Mesenteric fat pad (tissue), 1 donor: Measurements from ENCODE around the gene CDKAL1. TPM values are rescaled to one million over a fixed set of nuclear protein-coding genes. Genes with fewer than 3 reads are reported as not detected.

ENCODE experiments used
- DNase-seq: peaks from one replicate; pipeline ENCODE4 v3.0.0-alpha.2; 2020; ENCODE audit warnings: low spot score
- total RNA-seq: library from RNA; stranded (reverse); fragmentation: NEBNext Ultra II Directional; extraction: Animal tissue kit (Norgen Biotek cat#: 25700); gene quantifications from one replicate; pipeline ENCODE4 v1.2.1, GENCODE V29; 2021
- donor health status: DM: yes; HTN: yes; CAD: no.

CDKAL1 gene
- total RNA-seq, 1 donor from 2014 or later, result 13.2 TPM

DNA sequence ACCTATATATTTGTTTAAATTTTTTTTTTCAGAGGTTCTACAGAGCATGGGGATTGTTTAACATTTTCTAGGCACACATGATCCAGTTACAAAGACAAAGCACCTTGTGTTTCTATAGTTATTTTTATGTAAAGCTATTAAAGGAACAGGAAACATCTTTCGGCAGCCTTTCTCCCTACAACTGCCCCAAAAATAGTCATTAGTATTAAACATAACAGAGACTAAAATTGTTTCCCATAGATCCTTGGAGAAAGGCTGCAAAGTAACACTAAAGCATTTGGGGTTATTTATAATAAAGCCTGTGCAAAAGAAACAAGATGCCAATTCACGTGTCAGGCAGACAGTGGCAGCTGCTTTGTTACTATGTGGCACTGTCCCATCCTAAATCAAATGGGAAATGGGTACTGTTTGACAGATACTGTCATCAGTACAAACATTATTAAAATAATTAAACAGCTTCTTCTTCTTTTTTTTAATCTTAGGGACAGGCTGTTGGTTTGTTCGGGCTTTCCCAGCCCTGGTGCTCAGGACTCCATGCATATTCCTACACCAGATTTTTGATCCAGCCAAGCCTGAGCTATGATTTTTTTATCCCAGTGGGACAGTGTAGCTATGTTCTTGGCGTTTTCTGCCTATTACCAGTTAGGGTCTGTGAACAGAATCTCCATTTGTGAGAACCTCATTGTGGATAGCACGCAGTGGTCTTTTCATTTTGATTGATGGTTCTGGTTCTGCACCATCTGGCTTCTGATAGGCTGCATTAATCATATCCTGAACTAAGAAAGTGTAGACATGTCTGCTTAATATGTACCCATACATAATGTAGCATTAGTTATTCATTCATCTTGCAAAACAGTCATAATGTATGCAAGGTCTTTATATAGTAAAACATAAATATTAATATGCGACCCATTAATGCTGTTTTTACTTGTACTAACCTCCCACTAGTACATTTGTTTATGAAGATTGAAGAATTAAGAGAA, 598.9 kb downstream of the CDKAL1 start:
- no peak for DNase-seq

DNA sequence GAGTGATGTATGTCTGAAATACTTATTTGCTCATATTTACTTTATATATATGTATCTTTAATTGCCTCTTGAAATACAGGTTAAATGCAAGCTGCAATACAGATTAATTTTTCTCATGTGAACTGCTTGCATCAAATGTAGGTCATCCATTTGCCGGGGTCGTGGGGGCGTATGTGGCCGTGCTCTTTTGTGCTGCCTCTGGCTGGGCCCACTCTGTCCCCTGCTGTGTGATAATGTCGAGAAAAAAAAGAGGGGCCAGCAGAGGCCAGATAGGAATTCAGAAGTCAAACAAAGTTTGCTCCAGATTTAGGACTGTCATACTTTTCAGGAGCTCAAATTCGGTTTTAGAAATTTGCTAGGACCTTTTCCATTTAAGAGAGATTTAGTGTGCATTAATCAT, 599.6 kb downstream of the CDKAL1 start:
- DNase-seq, result no peak

DNA sequence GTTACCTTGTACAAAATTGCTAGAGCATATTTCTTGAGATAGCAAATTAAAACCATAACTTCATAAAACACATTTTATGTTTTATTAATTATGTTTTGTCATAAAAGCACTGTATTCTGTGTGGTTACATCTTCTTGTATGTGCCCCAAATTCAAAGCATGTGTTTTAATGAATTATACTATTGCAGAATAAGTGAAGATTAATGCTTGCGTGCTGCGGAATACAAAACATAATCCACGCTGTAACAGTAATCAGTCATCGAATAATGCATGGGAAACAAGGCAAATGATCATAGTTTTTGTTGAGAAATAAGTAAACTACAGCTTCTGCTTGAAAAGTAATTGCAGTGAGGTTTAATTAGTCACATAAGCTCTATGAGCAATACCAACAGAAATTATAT, 600.1 kb downstream of the CDKAL1 start:
- DNase-seq, result no peak

DNA sequence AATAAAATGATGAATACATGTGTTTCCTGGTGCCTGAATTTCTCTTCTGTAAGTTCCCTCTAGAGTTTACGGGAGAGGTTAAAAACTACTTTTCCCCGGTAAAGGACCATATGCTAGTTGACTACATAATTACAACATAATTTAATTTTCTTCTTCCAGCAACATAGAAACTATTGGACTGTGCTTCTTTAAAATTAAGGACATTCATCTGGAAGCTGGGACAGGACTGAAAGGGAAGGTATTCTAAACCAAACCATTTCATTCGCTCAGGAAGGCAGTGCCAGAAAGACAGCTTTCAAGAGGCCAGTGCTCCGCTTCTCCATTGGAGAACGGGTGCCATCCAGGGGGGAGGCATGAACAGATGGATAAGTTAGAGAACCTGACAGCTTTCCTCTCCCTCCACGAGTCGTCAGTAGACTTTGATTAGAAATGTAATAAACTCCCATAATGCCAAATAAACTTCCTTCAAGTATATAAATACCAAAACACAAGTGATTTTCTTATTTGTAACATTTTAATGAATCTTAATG, 601.3 kb downstream of the CDKAL1 start:
- no peak for DNase-seq

DNA sequence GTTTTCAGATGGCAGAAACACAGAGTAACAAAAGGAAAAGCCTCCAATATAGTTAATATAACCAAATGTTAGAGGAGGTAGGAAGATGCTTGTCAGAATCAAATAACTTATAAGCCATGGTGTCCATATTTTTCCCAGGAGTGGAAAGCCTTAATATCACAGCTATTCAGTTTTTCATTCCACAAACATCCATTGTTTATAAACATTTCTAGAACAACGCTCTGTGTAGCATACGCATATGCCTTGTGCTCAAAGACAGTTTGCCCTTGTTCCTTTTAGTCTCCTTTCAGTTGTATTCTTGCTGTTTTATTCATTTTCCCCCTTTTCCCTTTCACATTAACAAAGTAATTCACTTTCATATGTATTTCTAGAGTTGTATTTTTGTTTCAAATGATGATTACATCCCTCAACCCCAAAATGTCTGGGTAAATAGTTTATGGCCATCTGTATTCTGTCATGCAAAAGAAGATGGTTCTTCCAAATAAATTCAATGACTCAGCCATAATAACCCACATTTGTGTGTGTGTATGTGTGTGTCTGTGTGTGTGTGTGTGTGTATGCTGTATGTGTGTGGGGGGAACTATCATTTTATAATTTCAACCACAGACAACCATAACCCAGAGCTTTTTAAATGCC, 603.6 kb downstream of the CDKAL1 start:
- DNase-seq, result no peak

DNA sequence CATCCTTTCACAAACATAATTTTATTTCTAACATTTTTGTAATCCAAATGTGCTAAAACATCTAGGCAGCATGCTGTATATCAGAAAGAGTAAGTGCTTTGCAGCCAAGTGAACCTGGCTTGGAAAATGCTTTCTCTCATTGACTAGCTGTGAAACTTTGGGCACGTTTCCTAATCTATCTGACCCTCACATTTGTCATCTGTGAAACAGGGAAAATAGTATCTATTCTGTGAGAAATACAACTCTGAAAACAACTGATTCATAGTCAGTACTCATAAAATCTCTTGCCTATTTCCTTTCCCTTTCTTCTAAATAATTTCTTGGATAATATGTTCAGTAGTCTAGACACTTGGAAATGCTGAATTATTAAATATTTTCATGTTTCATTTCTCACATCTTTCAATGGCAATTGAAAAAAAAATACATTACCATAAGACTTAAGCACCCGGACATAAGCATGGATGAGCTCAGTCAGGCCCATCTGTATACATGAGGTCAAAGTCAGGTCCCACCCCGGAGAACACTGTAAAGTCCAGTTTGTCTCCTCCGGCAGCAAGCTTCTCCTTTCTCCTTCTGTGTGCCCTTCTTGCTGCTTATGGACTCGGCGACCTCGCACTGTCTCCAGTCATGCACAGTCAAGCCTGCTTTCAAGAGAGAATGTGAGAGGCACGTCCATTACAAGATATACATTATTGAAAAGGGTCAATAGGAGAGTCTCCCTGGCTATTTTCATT, 604.2 kb downstream of the CDKAL1 start:
- DNase-seq, result no peak

DNA sequence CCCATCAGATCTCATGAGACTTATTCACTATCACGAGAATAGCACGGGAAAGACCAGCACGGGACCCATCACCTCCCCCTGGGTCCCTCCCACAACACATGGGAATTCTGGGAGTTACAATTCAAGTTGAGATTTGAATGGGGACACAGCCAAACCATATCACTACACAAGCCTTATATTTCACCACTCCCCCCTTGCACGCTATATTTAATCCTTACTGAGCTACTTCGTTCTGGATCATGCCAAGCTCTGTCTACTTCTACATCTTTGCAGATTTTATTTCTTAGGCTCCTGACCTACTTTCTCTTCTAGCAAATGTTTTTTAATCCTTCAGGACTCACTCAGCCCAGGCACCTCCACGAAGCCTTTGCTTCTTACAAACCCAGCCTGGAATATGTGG, 606.7 kb downstream of the CDKAL1 start:
- DNase-seq, result no peak

DNA sequence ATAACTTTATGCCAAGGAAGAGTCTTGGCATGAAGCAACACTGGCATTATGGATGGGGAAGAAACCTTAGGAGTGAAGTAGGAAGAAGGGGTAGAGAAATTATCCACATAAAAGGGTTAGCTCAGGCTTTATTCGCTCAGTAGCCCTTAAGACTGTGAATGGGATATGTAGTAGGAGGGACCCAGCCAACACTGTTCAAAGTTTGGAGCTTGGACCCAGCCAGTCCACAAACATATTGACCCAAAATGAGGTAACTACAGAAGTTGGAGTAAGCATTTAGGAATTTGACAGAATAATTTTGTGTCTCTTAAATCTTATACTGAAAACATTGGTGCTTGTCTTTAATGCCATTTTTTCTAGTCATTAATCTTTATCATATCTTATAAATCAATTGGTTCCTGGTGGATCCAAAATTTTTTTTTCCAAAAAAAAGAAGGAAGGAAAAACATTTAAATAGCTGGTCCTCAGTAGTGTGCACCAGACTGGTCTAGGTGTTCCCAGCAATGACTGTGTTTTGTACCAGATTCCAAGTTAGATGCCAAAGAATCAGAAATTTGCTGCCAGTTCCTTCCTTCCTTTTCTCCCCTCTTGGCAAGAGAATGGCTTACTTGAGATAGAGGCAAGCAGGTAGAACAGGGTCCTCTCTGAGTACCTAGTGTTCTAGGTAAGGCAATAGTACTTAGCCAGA, 607.5 kb downstream of the CDKAL1 start:
- DNase-seq, result no peak

DNA sequence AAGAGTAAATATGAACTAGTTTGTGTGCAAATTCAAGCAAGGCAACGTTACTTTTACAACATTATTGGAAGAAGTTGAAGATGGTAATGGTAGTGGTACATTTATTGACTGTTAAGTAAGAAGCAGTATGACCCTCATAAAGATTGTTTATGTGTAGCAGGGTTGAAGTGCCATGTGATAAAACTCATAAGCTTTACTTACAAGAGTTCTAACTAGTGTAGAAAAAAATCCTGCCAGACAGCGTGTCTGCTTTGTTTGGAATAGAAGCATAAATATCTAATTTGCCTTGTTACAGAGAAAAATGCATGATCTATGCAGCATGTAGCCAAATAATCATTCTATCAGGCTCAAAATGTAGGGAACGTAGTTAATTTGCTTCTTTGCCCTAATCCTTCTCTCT, 608.5 kb downstream of the CDKAL1 start:
- DNase-seq, result no peak

DNA sequence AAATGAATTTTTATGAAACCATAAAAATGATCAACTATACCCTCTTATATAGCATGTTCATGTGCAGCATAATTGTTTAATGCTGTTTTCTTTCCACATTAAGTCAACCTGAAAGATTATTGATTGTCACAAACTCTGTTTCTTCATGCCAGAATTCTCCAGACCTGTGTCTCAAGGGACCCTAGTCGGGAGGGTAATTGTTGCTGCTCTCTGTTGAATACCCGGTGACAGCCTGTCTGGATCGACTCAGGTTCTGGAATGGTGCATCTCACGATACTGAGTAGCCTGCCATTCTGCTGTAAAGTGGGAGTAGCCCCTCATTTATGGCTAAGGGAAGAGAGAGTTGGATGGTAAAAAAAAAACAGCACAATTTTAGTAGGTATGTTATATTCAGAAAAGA, 609.4 kb downstream of the CDKAL1 start:
- no peak for DNase-seq

DNA sequence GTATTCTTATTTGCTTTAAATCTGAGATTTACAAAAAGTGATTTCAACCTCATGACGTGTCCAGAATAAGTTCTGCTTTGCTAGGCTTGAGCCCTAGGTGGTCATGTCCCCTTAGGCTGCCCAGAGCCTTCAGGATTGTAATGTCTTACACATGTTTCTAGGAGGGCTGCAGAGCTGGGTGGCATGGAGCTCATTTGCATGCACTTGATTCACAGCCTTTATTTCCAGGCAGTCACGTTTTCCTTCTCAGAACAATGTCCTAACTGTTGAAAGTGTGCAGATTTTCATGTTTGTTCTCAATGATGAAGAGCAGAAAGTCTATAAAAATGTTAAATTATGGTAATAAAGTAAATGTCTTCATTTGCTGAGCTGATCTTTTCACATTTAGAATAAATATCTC, 610.7 kb downstream of the CDKAL1 start:
- DNase-seq, result no peak

DNA sequence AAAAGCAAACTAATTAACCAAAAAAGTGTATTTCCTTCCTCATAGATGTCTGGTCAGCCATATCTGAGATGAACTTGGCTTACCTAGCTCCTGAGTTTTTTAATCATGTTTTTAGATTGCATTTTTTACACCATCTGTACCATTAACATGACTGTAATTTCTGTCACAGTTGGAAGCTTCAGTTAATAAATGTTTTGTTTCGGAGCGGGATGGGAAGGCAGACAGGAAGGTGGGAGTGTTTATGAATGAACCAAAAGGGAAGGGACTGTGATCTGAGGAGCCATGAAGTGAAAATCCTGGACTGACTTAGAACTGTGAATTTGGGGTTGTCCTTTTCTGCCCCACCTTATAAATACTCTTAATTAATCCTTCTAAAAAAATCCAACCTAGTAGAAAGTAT, 613.7 kb downstream of the CDKAL1 start:
- no peak for DNase-seq

DNA sequence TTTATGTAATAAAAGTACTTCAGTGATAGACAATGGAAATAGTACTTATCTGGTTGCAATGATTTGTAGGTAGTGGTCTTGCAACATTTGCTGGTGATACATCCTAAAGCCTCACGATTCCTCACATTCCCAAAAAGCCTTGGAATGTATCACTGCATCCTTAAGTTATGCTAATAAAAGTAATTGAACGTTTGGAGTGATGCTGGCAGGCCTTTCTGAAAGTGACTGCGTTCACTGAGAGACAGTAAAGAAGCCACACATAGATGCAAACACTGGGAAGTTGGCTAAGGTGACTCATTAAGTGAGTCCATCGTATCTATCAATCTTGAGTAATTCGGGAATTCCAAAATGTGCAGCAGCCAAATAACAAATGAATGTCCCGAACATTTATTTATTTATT, 615.2 kb downstream of the CDKAL1 start:
- no peak for DNase-seq

DNA sequence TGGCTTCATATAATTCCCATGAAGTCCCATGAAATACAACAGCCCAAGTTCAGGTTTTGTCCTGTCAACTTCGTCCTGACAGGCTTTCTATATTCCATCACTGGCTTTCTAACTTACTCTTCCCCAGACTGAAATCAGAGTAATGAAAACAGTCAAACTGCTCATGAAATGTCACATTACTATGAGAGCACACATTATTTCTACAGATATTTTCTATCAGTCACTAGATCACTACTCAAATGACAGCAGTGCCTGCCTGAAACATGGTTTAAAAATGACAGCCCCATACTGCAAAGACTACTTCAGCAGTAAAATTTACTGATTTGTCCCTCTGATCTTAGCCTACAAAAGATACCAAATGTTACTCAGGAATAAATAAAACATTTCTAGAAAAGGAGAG, 616.4 kb downstream of the CDKAL1 start:
- no peak for DNase-seq

DNA sequence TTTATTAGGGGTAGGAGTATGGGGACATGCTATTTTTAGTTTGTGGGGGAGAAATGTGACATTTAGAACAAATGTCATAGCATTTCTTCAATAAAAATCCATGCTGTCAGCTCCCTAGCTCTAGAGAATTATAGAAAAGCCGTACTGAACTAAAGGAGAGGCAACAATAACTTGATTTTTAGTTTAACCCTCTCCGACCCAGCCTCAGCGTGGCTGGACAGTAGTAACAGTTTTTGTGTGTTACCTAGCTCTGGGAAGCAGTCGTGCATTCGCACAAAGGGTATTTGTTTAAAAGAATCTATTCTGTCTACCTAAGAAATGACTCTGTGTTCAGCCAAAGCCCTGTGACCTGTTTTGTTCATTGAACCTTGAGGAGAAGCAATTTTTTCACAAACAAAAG, 616.9 kb downstream of the CDKAL1 start:
- no peak for DNase-seq

DNA sequence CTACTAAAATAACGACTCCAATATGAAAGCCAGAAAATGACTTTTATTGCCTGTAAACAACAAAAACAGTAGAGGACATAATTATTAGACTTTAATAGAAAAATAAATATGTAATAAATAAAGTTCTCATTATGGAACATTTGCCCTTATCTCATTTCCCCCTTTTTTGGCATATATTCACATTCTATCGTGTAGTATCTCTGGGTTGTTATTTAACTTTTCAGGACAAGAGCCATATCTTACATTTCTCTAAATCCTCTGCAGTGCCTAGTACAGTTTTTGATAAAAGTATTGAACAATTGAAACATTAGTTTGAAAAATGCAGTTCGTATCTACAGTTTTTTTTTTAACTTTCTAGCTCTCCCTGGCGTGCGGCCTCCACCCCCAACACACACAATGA, 617.3 kb downstream of the CDKAL1 start:
- DNase-seq, result no peak

DNA sequence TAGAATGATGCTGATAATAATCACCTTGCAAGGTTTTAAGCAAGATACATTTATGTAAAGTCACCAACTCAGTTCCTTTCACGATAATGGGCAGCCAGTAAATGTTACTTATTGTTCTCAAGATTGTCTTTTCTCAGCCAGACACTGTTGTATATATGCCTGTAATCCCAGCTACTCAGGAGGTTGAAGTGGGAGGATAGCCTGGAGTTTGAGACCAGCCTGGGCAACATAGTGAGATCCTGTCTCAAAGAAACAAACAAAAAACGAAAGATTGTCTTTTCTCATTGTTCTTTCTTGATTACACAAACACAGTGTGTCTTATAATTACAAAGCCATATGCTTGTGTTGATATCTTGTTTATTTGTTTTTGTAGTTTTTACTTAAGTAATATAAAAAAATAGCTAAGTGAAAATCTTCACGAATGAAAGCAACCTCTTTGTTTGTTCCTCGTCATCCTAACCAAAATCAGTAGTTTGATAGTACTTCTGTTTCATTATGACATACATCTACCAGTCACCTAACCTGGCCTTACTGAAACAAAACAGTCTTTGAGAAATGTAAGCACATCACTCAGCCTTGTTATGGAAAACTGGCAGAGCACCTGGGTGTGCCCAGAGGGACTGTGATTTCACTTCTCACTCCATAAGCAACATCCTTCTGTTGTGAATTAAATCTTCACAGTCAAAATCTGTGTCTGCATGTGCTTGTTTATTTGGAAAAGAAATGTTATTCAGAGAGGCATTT, 623.1 kb downstream of the CDKAL1 start:
- no peak for DNase-seq

DNA sequence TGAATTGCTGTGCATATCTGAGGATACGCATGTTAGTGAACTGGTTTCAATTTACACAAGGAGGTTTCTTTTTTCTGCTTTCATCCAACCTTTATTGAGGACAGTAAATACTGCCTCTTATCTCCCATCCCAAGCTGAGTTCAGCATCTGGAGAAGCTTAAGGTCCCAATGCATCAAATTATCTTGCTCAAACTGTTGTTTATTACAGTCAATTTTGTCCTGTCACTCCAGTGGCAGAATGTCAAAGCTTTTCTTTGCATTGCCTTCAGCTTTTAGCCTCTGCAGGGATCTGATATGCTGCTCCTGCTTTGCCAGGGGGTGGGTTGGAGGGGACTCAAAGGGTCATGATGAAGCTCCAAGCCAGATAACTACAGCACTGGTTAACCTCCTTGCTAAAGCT, 623.9 kb downstream of the CDKAL1 start:
- no peak for DNase-seq

DNA sequence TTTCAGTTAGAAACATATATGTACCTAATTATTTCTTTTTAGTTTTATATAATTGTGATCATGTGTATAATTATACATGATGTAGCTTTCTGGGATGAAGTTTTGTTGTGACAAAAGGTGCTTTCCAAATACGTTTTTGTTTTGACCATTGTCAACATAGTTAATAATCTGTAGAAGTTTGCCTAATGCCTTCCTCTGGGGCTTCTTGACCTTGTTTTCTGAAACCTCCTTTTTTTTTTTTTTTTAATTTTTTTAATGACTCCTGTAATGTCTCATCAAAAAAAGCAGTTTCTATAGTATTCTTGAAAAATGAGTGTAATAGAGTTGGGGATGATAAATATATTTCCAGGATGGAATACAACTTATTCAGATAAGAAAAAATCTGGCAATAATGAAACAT, 624.6 kb downstream of the CDKAL1 start:
- no peak for DNase-seq

DNA sequence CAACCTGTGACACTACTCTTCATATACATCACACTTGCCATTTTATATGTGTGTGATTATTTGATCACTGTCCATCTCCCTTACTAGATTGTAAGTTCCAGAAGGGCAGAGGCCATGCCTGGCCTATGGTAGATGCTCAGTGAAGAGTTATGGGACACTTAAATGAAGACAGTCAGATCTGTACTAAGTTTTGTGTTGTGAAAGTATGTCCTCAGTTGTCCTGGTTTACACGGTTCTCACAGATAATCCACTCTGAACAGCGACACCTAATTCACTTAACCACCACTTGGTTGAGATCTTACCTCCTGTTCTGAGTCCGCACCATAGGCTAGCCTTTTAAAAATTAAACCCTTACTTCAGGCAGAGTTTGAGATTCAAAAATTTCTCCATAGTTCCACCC, 625.2 kb downstream of the CDKAL1 start:
- DNase-seq, result no peak

DNA sequence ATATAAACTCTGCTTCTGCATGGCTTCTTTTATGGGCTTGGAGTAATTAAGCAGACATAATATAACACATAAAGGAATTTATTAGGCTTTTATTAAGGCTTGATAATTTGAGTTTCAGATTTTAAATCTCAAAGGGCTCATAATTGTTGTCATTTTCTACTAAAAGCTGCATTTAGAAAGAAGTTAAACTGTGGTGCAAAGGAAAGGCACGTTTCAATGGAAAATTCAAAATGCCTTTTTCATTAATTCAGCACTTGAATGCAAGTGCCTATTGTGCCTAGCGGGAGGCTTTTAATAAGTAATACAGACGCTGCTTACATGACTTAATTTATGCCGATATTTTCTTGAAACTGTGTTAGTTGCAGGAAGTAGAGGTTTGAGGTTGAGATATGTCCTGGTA, 627.5 kb downstream of the CDKAL1 start:
- no peak for DNase-seq
